SK-N-SH (cell line): Measurements from ENCODE around the gene SLC38A6. TPM values are rescaled to one million over a fixed set of nuclear protein-coding genes. Genes with fewer than 3 reads are reported as not detected.

Source experiments
- ELF1 ChIP-seq: IDR thresholded peaks from 2 replicates; pipeline ENCODE4 v1.4.0; 2012
- FOSL2 ChIP-seq: IDR thresholded peaks from 2 replicates; pipeline ENCODE4 v1.4.0; 2012; ENCODE audit warnings: low read depth, mild to moderate bottlenecking, moderate library complexity, borderline replicate concordance
- FOXJ3 ChIP-seq: sonication (generic); formaldehyde crosslinking; IDR thresholded peaks from 2 replicates; pipeline ENCODE4 v1.5.1; 2020; ENCODE audit warnings: mild to moderate bottlenecking, missing genetic modification reagents
- GATA2 ChIP-seq: sonication (generic); formaldehyde crosslinking; IDR thresholded peaks from 2 replicates; pipeline ENCODE4 v1.5.0; 2020; ENCODE audit warnings: mild to moderate bottlenecking, missing genetic modification reagents
- JUND ChIP-seq: IDR thresholded peaks from 2 replicates; pipeline ENCODE4 v1.4.0; 2012
- MXI1 ChIP-seq: IDR thresholded peaks from 2 replicates; pipeline ENCODE4 v1.6.1; 2012; ENCODE audit warnings: mild to moderate bottlenecking, low read depth, low read length, improper control_type of control experiment
- NRF1 ChIP-seq: IDR thresholded peaks from 2 replicates; pipeline ENCODE4 v1.6.1; 2012; ENCODE audit warnings: low read depth, mild to moderate bottlenecking, low read length
- POLR2AphosphoS5 ChIP-seq: IDR thresholded peaks from 2 replicates; pipeline ENCODE4 v1.6.1; 2012; ENCODE audit warnings: low read depth, low read length
- RAD21 ChIP-seq: IDR thresholded peaks from 2 replicates; pipeline ENCODE4 v1.6.1; 2012; ENCODE audit warnings: mild to moderate bottlenecking, low read length
- RXRA ChIP-seq: IDR thresholded peaks from 2 replicates; pipeline ENCODE4 v1.4.0; 2012; ENCODE audit warnings: low read depth, mild to moderate bottlenecking, borderline replicate concordance
- SIN3A ChIP-seq: IDR thresholded peaks from 2 replicates; pipeline ENCODE4 v1.6.1; 2012; ENCODE audit warnings: low read depth, mild to moderate bottlenecking, low read length, moderate library complexity, borderline replicate concordance
- TEAD4 ChIP-seq: IDR thresholded peaks from 2 replicates; pipeline ENCODE4 v1.4.0; 2012; ENCODE audit warnings: mild to moderate bottlenecking, borderline replicate concordance; ENCODE audit not compliant: insufficient read depth
- polyA plus RNA-seq, 3 experiments: library from polyadenylated mRNA; depleted of rRNA; stranded (reverse); fragments of >200 nt; gene quantifications; 2 replicates each; pipeline ENCODE4 v1.2.3, GENCODE V29; 2012
- TF ChIP-seq, protein P1 (sequence below): fragments of 150-350 bp; IDR thresholded peaks from 2 replicates; pipeline ENCODE4 v1.6.1; 2016; ENCODE audit warnings: mild to moderate bottlenecking, low read depth, low read length
- TF ChIP-seq, protein P2 (sequence below): IDR thresholded peaks from 2 replicates; pipeline ENCODE4 v1.6.1; 2012; ENCODE audit warnings: mild to moderate bottlenecking, low read depth, low read length, moderate library complexity
- TF ChIP-seq, protein P3 (sequence below): IDR thresholded peaks from 2 replicates; pipeline ENCODE4 v1.4.0; 2012; ENCODE audit warnings: low read depth, borderline replicate concordance
- TF ChIP-seq, protein P4 (sequence below): IDR thresholded peaks from 2 replicates; pipeline ENCODE4 v1.4.0; 2012; ENCODE audit warnings: low read depth, borderline replicate concordance
- TF ChIP-seq, protein P5 (sequence below): IDR thresholded peaks from 2 replicates; pipeline ENCODE4; 2012
- TF ChIP-seq, protein P6 (sequence below): fragments of 200-600 bp; sonication (generic); IDR thresholded peaks from 2 replicates; pipeline ENCODE4 v1.6.1; 2017; ENCODE audit warnings: antibody characterized with exemption, mild to moderate bottlenecking, moderate library complexity
- TF ChIP-seq, protein P7 (sequence below): IDR thresholded peaks from 2 replicates; pipeline ENCODE4 v1.4.0; 2012; ENCODE audit warnings: low read depth

Gene SLC38A6
- polyA plus RNA-seq, 1 of the 3 experiments (the other 2 are of a cell fraction): 10.4 TPM

DNA sequence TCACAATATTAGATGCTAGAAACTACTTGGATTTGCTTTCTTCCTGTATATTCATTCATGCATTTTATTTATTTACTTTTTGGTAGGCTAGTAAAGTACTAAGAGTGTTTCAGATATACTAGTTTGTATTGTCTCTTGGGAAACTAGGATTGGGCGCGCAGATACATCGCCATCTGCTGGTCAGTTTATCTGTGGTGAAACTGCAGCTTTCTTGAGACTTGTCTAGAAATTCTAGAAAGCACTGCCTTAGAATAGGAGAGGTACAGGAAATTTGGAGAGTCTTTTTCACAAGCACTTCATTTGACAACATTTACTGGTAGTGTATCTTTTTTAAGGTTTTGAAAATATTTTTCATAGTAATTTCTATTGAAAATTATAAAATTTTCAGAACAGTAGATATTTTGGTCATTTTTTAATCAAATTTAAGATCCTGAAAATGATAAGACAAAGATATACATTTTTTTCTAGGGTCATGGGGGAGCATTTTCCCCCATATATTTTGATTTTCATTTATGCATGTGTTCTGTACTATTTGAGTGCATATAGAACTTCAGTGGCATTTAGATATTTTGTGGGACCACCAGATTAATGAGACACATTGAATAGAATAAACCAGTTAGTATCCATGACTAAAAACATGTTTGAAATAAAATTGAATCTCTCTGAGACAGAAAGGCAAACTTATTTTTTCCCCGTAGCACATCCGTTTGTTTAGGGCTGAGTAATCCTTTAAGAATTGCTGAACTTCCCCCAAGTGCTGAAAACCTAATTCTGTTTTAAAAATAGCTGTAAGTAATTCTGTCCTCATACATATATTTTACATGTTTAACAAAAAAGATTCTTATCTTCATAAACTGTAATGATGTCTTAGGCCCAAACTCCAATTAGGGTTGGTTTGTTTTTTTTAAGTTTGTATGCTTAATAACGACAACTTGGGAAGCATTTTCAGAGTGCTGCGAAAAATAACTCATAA lies 44.5 kb downstream of the SLC38A6 start (continued):
- TF ChIP-seq, protein P1, sequence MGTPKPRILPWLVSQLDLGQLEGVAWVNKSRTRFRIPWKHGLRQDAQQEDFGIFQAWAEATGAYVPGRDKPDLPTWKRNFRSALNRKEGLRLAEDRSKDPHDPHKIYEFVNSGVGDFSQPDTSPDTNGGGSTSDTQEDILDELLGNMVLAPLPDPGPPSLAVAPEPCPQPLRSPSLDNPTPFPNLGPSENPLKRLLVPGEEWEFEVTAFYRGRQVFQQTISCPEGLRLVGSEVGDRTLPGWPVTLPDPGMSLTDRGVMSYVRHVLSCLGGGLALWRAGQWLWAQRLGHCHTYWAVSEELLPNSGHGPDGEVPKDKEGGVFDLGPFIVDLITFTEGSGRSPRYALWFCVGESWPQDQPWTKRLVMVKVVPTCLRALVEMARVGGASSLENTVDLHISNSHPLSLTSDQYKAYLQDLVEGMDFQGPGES: no peak
- TF ChIP-seq, protein P2, sequence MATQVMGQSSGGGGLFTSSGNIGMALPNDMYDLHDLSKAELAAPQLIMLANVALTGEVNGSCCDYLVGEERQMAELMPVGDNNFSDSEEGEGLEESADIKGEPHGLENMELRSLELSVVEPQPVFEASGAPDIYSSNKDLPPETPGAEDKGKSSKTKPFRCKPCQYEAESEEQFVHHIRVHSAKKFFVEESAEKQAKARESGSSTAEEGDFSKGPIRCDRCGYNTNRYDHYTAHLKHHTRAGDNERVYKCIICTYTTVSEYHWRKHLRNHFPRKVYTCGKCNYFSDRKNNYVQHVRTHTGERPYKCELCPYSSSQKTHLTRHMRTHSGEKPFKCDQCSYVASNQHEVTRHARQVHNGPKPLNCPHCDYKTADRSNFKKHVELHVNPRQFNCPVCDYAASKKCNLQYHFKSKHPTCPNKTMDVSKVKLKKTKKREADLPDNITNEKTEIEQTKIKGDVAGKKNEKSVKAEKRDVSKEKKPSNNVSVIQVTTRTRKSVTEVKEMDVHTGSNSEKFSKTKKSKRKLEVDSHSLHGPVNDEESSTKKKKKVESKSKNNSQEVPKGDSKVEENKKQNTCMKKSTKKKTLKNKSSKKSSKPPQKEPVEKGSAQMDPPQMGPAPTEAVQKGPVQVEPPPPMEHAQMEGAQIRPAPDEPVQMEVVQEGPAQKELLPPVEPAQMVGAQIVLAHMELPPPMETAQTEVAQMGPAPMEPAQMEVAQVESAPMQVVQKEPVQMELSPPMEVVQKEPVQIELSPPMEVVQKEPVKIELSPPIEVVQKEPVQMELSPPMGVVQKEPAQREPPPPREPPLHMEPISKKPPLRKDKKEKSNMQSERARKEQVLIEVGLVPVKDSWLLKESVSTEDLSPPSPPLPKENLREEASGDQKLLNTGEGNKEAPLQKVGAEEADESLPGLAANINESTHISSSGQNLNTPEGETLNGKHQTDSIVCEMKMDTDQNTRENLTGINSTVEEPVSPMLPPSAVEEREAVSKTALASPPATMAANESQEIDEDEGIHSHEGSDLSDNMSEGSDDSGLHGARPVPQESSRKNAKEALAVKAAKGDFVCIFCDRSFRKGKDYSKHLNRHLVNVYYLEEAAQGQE: no peak
- TF ChIP-seq, protein P3, sequence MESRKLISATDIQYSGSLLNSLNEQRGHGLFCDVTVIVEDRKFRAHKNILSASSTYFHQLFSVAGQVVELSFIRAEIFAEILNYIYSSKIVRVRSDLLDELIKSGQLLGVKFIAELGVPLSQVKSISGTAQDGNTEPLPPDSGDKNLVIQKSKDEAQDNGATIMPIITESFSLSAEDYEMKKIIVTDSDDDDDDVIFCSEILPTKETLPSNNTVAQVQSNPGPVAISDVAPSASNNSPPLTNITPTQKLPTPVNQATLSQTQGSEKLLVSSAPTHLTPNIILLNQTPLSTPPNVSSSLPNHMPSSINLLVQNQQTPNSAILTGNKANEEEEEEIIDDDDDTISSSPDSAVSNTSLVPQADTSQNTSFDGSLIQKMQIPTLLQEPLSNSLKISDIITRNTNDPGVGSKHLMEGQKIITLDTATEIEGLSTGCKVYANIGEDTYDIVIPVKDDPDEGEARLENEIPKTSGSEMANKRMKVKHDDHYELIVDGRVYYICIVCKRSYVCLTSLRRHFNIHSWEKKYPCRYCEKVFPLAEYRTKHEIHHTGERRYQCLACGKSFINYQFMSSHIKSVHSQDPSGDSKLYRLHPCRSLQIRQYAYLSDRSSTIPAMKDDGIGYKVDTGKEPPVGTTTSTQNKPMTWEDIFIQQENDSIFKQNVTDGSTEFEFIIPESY: no peak
- TF ChIP-seq TEAD4: no peak
- TF ChIP-seq RXRA: no peak
- TF ChIP-seq, protein P4, sequence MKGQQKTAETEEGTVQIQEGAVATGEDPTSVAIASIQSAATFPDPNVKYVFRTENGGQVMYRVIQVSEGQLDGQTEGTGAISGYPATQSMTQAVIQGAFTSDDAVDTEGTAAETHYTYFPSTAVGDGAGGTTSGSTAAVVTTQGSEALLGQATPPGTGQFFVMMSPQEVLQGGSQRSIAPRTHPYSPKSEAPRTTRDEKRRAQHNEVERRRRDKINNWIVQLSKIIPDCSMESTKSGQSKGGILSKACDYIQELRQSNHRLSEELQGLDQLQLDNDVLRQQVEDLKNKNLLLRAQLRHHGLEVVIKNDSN: no peak
- TF ChIP-seq MXI1: no peak
- TF ChIP-seq FOXJ3 (CRISPR knock-in tag): no peak
- no peak for TF ChIP-seq ELF1
- peak; percentile 39; the same call in 1 of the 2 replicates for TF ChIP-seq FOSL2
- TF ChIP-seq, protein P5, sequence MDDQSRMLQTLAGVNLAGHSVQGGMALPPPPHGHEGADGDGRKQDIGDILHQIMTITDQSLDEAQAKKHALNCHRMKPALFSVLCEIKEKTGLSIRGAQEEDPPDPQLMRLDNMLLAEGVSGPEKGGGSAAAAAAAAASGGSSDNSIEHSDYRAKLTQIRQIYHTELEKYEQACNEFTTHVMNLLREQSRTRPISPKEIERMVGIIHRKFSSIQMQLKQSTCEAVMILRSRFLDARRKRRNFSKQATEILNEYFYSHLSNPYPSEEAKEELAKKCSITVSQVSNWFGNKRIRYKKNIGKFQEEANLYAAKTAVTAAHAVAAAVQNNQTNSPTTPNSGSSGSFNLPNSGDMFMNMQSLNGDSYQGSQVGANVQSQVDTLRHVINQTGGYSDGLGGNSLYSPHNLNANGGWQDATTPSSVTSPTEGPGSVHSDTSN: peak; percentile 48; the same call in 1 of the 2 replicates
- peak; percentile 87 for TF ChIP-seq RAD21
- TF ChIP-seq POLR2AphosphoS5: no peak
- TF ChIP-seq, protein P6, sequence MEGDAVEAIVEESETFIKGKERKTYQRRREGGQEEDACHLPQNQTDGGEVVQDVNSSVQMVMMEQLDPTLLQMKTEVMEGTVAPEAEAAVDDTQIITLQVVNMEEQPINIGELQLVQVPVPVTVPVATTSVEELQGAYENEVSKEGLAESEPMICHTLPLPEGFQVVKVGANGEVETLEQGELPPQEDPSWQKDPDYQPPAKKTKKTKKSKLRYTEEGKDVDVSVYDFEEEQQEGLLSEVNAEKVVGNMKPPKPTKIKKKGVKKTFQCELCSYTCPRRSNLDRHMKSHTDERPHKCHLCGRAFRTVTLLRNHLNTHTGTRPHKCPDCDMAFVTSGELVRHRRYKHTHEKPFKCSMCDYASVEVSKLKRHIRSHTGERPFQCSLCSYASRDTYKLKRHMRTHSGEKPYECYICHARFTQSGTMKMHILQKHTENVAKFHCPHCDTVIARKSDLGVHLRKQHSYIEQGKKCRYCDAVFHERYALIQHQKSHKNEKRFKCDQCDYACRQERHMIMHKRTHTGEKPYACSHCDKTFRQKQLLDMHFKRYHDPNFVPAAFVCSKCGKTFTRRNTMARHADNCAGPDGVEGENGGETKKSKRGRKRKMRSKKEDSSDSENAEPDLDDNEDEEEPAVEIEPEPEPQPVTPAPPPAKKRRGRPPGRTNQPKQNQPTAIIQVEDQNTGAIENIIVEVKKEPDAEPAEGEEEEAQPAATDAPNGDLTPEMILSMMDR: peak; percentile 96
- TF ChIP-seq, protein P7, sequence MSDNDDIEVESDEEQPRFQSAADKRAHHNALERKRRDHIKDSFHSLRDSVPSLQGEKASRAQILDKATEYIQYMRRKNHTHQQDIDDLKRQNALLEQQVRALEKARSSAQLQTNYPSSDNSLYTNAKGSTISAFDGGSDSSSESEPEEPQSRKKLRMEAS: no peak
- no peak for TF ChIP-seq NRF1
- peak; percentile 49 for TF ChIP-seq JUND
- TF ChIP-seq SIN3A: no peak
- TF ChIP-seq GATA2 (CRISPR knock-in tag): no peak
